IPS-20b (cell line): ENCODE measurements around the gene DSCAM.
"Not testable (repeated sequence)": the region's sequence is repeated elsewhere in the genome, so short reads cannot be mapped to it uniquely, and the experiment has no call there.

Experiments used
- H3K27ac ChIP-seq: one replicate; pipeline ENCODE4 v1.5.1; 2013; ENCODE audit warnings: low read length
- H3K27me3 ChIP-seq: 2 replicates; pipeline ENCODE4 v1.6.1; 2013; ENCODE audit warnings: mild to moderate bottlenecking, low read length, inconsistent platforms; ENCODE audit not compliant: insufficient read depth
- H3K36me3 ChIP-seq: 2 replicates; pipeline ENCODE4 v1.6.1; 2013; ENCODE audit warnings: low read depth, mild to moderate bottlenecking, inconsistent platforms, low read length, moderate library complexity; ENCODE audit not compliant: insufficient read depth
- H3K4me1 ChIP-seq: 2 replicates; pipeline ENCODE4 v1.6.1; 2013; ENCODE audit warnings: mild to moderate bottlenecking, control low read depth, inconsistent platforms, low read length, moderate library complexity; ENCODE audit not compliant: insufficient read depth
- H3K4me3 ChIP-seq: 2 replicates; pipeline ENCODE4 v1.5.1; 2013; ENCODE audit warnings: mild to moderate bottlenecking, low read length, inconsistent platforms
- H3K9ac ChIP-seq: 2 replicates; pipeline ENCODE4 v1.6.1; 2013; ENCODE audit warnings: low read depth, mild to moderate bottlenecking, inconsistent platforms, low read length, moderate library complexity
- H3K9me3 ChIP-seq: 2 replicates; pipeline ENCODE4 v1.6.1; 2013; ENCODE audit warnings: mild to moderate bottlenecking, low read depth, low read length, inconsistent platforms; ENCODE audit not compliant: insufficient read depth

Gene DSCAM

GRCh38 chr21:40846587-40847411, at the start of gene DSCAM:
Gene DSCAM (minus strand): TSS chr21:40847158. CDS start chr21:40846661, 497 bp downstream.
- Histone ChIP-seq H3K4me1 (peaks cover 8% of the 10 kb centered on the region; the same call in 1 of the 2 replicates), H3K27me3 (peaks cover 54% of the 10 kb centered on the region), H3K9me3 (no peaks in the 10 kb centered on the region), H3K27ac (no peak within 1 kb of the TSS), H3K4me3 (peak within 1 kb of the TSS; percentile 60; the same call in 1 of the 2 replicates), H3K9ac (no peak within 1 kb of the TSS), H3K36me3 (no peaks in the 10 kb centered on the region)

DNA sequence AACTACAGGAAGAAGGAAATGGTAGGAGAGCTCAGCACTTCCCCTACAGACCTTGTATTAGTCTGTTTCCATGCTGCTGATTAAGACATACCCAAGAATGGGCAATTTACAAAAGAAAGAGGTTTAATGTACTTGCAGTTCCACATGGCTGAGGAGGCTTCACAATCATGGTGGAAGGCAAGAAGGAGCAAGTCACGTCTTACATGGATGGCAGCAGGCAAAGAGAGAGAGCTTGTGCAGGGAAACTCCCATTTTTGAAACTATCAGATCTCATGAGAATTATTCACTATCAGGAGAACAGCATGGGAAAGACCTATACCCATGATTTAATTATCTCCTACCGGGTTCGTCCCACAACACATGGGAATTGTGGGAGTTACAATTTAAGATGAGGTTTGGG, 48.7 kb upstream of the DSCAM start:
- not testable (repeated sequence) for H3K27me3 ChIP-seq, H3K9ac ChIP-seq, H3K27ac ChIP-seq, H3K36me3 ChIP-seq, H3K4me1 ChIP-seq, H3K4me3 ChIP-seq
- H3K9me3 ChIP-seq: peaks cover 19% of the 10 kb centered on the region

- H3K36me3 ChIP-seq: no peaks in the 10 kb centered on the region
- no peak overlapping the region for H3K9ac ChIP-seq
- H3K4me1 ChIP-seq: no peaks in the 10 kb centered on the region
- H3K27me3 ChIP-seq: no peaks in the 10 kb centered on the region
- H3K9me3 ChIP-seq: no peaks in the 10 kb centered on the region
- no peak overlapping the region for H3K4me3 ChIP-seq
- H3K27ac ChIP-seq: no peak overlapping the region
Observed at GRCh38 chr21:40886931-40887330, 40.0 kb upstream of the DSCAM start.

DNA sequence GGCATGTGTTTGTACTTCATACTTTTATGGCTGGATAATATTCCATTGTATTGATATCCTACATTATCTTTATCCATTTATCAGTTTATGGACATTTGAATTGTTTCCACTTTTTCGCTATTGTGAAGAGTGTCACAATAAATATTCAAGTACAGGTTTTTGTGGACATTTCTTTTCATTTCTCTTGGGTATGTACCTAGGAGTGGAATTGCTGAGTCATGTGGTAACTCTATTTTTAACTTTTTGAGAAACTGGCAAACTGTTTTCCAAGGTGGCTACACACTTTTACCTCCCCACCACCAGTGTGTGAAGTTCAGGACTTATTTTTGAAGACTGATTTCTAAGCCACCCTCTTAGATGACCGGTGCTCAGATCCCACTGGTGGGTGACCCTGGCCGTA, 39.0 kb upstream of the DSCAM start:
- Histone ChIP-seq H3K4me3 (no peak overlapping the region), H3K9me3 (no peaks in the 10 kb centered on the region), H3K27ac (no peak overlapping the region), H3K9ac (no peak overlapping the region), H3K27me3 (no peaks in the 10 kb centered on the region), H3K36me3 (no peaks in the 10 kb centered on the region), H3K4me1 (no peaks in the 10 kb centered on the region)

GRCh38 chr21:40882192-40882915, 35.4 kb upstream of the DSCAM start:
- Histone ChIP-seq H3K27me3 (no peaks in the 10 kb centered on the region), H3K4me3 (no peak overlapping the region), H3K9me3 (no peaks in the 10 kb centered on the region), H3K36me3 (no peaks in the 10 kb centered on the region), H3K9ac (no peak overlapping the region), H3K4me1 (no peaks in the 10 kb centered on the region), H3K27ac (no peak overlapping the region)

DNA sequence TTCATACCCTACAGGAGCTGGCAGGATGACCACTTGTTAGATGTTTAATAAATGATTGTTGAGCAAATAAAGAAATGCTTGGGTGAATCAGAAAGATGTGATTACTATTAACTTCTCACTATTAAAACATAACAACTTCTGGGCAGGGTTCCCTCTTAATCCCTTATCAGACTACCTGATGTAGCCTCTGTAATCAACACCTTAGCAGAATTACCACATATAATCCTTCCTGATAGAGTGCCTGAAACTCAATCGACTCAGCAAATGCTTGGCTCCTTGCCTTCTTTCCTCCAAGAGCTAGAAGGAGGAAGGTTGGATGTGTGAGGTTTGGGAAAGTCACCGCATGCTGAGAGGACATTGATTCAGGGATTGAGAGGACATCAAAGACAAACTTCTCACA, 34.8 kb upstream of the DSCAM start:
- Histone ChIP-seq H3K9ac (no peak overlapping the region), H3K27me3 (no peaks in the 10 kb centered on the region), H3K4me1 (no peaks in the 10 kb centered on the region), H3K4me3 (no peak overlapping the region), H3K36me3 (no peaks in the 10 kb centered on the region), H3K27ac (no peak overlapping the region), H3K9me3 (no peaks in the 10 kb centered on the region)

GRCh38 chr21:40871099-40871498, 24.1 kb upstream of the DSCAM start:
- Histone ChIP-seq H3K4me1 (no peaks in the 10 kb centered on the region), H3K36me3 (no peaks in the 10 kb centered on the region), H3K27ac (no peak overlapping the region), H3K9me3 (no peaks in the 10 kb centered on the region), H3K4me3 (no peak overlapping the region), H3K27me3 (no peaks in the 10 kb centered on the region), H3K9ac (no peak overlapping the region)

- Histone ChIP-seq H3K4me3 (no peak overlapping the region), H3K27me3 (no peaks in the 10 kb centered on the region), H3K4me1 (peaks cover 13% of the 10 kb centered on the region; the same call in 1 of the 2 replicates), H3K27ac (no peak overlapping the region), H3K9ac (no peak overlapping the region), H3K36me3 (no peaks in the 10 kb centered on the region), H3K9me3 (no peaks in the 10 kb centered on the region)
Observed at GRCh38 chr21:40863839-40864238, 16.9 kb upstream of the DSCAM start.

DNA sequence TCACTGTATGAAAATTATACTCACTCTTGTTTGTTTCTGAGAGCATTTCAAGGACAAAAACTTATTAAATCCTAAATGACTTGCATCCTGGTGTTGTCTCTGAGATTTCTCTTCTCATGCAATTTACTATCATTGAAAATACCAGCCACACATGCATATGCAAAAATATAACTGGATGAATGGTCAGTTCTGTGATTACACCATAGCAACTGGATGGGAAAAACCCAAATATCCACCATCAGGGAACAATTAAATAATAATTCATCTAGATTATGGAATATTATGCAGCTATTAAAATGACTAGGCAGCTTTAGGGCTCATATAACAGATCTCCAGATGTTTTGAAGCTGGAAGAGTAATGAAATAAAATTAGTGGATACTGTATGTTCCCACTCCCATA, 11.6 kb upstream of the DSCAM start:
- H3K27me3 ChIP-seq: no peaks in the 10 kb centered on the region
- H3K9ac ChIP-seq: no peak overlapping the region
- no peaks in the 10 kb centered on the region for H3K36me3 ChIP-seq
- H3K27ac ChIP-seq: no peak overlapping the region
- 0 out of 2 replicates have a peak, but pooled peaks cover 3% of the 10 kb centered on the region for H3K4me1 ChIP-seq
- no peak overlapping the region for H3K4me3 ChIP-seq
- no peaks in the 10 kb centered on the region for H3K9me3 ChIP-seq

DNA sequence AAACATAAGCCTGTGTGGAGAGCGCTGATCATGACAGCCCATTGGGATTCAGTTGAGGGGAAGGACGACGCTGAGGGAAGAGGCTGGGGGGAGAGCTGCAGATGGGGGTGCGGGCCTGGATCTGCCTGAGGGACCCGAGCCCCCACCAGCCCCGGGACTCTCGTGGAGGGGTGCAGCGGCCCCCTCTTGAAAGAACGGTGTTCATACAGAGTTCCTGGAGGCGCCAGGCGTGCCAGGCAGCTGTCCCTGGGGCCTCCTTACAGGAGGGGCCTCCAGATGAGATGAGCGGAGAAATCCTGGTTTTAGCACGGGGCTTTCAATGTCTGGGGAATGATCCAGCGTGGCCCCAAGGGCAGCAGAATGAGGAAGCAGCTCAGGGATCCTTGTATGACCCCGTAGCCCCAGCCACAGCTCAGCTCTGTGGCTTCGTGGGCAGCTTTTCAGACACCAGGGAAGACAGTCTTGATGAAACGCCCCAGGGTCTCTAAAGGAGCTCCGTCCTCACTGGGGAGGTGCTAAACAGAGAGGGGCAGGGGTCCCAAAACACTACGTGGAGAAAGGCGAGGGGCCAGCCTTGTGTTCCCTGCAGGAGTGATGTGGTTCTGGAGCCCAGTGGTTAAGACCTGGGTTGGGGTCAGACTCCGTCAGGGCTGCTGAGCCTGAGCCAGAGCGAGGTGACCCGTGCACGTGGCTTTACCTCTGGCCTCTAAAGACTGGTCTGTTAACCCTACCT, 7.2 kb upstream of the DSCAM start:
- no peak overlapping the region for H3K9ac ChIP-seq
- no peaks in the 10 kb centered on the region for H3K27me3 ChIP-seq
- no peaks in the 10 kb centered on the region for H3K4me1 ChIP-seq
- no peak overlapping the region for H3K4me3 ChIP-seq
- H3K36me3 ChIP-seq: no peaks in the 10 kb centered on the region
- H3K27ac ChIP-seq: no peak overlapping the region
- no peaks in the 10 kb centered on the region for H3K9me3 ChIP-seq

GRCh38 chr21:40852563-40852962, 5.6 kb upstream of the DSCAM start:
- Histone ChIP-seq H3K27me3 (peaks cover 15% of the 10 kb centered on the region), H3K9ac (no peak overlapping the region), H3K27ac (no peak overlapping the region), H3K36me3 (no peaks in the 10 kb centered on the region), H3K4me1 (peaks cover 3% of the 10 kb centered on the region; the same call in 1 of the 2 replicates), H3K9me3 (no peaks in the 10 kb centered on the region), H3K4me3 (no peak overlapping the region)
